HEK293T (cell line): Measurements from ENCODE around the gene GRID2.

Source experiments
- CTCF ChIA-PET: fragments of 350-600 bp; formaldehyde crosslinking; extraction: SDS; loops from one replicate; lab custom pipeline; 2021; ENCODE audit warnings: antibody characterized with exemption, inconsistent platforms; lab: Yijun Ruan, JAX
- POLR2A ChIA-PET: fragments of 350-600 bp; formaldehyde crosslinking; extraction: SDS; loops from one replicate; lab custom pipeline; 2020; ENCODE audit warnings: antibody characterized with exemption, inconsistent platforms; lab: Yijun Ruan, JAX
- DNase-seq: peaks from one replicate; pipeline ENCODE4 v3.0.0; 2012; ENCODE audit warnings: mixed read lengths; ENCODE audit errors: extremely low spot score
- ARNT ChIP-seq: fragments of 450-650 bp; IDR thresholded peaks from 2 replicates; pipeline ENCODE4 v1.6.1; 2017; ENCODE audit warnings: mild to moderate bottlenecking
- BHLHE40 ChIP-seq: fragments of 450-650 bp; IDR thresholded peaks from 2 replicates; pipeline ENCODE4 v1.6.1; 2016; ENCODE audit warnings: mild to moderate bottlenecking, moderate library complexity, borderline replicate concordance
- CTBP1 ChIP-seq: fragments of 450-650 bp; IDR thresholded peaks from 2 replicates; pipeline ENCODE4 v1.6.1; 2016; ENCODE audit warnings: borderline replicate concordance
- ELF4 ChIP-seq: fragments of 450-650 bp; IDR thresholded peaks from 2 replicates; pipeline ENCODE4 v1.6.1; 2017; ENCODE audit warnings: antibody characterized with exemption
- FOXA1 ChIP-seq: fragments of 450-650 bp; IDR thresholded peaks from 2 replicates; pipeline ENCODE4 v1.6.1; 2016; ENCODE audit warnings: mild to moderate bottlenecking
- FOXK2 ChIP-seq: fragments of 450-650 bp; IDR thresholded peaks from 2 replicates; pipeline ENCODE4 v1.6.1; 2016; ENCODE audit warnings: mild to moderate bottlenecking
- FOXM1 ChIP-seq: fragments of 450-650 bp; IDR thresholded peaks from 2 replicates; pipeline ENCODE4 v1.6.1; 2017; ENCODE audit warnings: mild to moderate bottlenecking, borderline replicate concordance
- HDGF ChIP-seq: fragments of 450-650 bp; IDR thresholded peaks from 2 replicates; pipeline ENCODE4 v1.6.1; 2017; ENCODE audit warnings: antibody characterized with exemption, borderline replicate concordance
- L3MBTL2 ChIP-seq: fragments of 450-650 bp; conservative IDR thresholded peaks from 2 replicates; pipeline ENCODE4 v1.6.1; 2016; ENCODE audit warnings: mild to moderate bottlenecking
- LEF1 ChIP-seq: fragments of 450-650 bp; IDR thresholded peaks from 2 replicates; pipeline ENCODE4 v1.6.1; 2017; ENCODE audit warnings: mild to moderate bottlenecking, borderline replicate concordance
- NFRKB ChIP-seq: fragments of 450-650 bp; IDR thresholded peaks from 2 replicates; pipeline ENCODE4 v1.6.1; 2016; ENCODE audit warnings: mild to moderate bottlenecking, moderate library complexity
- SP1 ChIP-seq: fragments of 450-650 bp; IDR thresholded peaks from 2 replicates; pipeline ENCODE4 v1.6.1; 2017
- SUZ12 ChIP-seq: fragments of 450-650 bp; IDR thresholded peaks from 2 replicates; pipeline ENCODE4 v1.6.1; 2016; ENCODE audit warnings: mild to moderate bottlenecking
- TARDBP ChIP-seq: fragments of 450-650 bp; IDR thresholded peaks from 2 replicates; pipeline ENCODE4 v1.6.1; 2016
- ZNF384 ChIP-seq: fragments of 450-650 bp; IDR thresholded peaks from 2 replicates; pipeline ENCODE4 v1.6.1; 2016
- TF ChIP-seq, protein P1 (sequence below): fragments of 450-650 bp; IDR thresholded peaks from 2 replicates; pipeline ENCODE4 v1.6.1; 2016

GRID2 gene

DNA sequence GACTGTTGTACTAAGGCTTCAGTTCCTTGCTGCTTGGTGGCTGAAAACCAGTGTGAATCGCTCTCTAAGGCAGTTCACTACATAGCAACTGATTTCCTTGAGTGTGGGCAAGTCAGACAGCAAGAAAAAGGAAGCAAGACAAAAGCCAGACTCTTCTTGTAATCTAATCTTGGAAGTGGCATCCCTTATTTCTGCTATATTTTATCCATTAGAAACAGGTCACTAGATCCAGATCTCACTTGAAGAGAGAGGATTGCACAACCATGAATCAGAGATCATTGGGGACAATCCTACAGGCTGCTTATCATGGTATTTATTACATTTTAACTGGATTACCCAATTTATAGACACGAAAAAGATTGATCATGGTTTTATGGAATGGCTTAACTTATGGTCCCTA is 684.5 kb downstream of the GRID2 start:
- DNase-seq, result no peak
- CTCF ChIA-PET, result no interaction called here
- POLR2A ChIA-PET, result no interaction called here
- TF ChIP-seq LEF1 (no peak), FOXA1 (no peak), SP1 (no peak), L3MBTL2 (no peak), CTBP1 (no peak), ELF4 (no peak), ARNT (no peak), HDGF (no peak), BHLHE40 (no peak), NFRKB (no peak), FOXM1 (no peak), FOXK2 (no peak), SUZ12 (no peak), ZNF384 (no peak), TARDBP (no peak)
- TF ChIP-seq, protein P1, sequence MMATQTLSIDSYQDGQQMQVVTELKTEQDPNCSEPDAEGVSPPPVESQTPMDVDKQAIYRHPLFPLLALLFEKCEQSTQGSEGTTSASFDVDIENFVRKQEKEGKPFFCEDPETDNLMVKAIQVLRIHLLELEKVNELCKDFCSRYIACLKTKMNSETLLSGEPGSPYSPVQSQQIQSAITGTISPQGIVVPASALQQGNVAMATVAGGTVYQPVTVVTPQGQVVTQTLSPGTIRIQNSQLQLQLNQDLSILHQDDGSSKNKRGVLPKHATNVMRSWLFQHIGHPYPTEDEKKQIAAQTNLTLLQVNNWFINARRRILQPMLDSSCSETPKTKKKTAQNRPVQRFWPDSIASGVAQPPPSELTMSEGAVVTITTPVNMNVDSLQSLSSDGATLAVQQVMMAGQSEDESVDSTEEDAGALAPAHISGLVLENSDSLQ, result no peak

DNA sequence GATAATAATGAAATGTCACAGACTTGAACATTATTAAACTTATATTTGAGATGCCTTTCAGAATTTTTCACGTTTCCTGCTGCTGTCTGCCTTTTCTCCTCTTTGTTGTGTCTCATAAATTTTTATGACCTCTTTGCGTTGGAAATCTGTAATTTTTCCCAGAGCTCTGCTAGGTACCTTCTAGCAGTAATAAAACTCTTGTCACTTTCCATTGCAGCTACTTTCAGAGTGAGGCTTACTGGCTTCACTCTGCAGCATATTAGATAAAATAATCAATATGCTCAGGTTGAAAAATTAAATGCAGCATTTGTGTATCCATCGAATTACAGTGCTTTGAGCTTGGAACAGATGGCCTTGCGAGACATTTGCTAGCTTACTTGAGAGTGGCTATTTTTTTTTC is 689.0 kb downstream of the GRID2 start:
- TF ChIP-seq, protein P1, result no peak
- TF ChIP-seq L3MBTL2 (no peak), ELF4 (no peak), CTBP1 (no peak), TARDBP (no peak), FOXA1 (no peak), NFRKB (no peak), ARNT (no peak), SUZ12 (no peak), ZNF384 (no peak), FOXK2 (no peak), HDGF (no peak), FOXM1 (no peak)
- DNase-seq, result no peak
- POLR2A ChIA-PET, result no interaction called here
- CTCF ChIA-PET, result no interaction called here

DNA sequence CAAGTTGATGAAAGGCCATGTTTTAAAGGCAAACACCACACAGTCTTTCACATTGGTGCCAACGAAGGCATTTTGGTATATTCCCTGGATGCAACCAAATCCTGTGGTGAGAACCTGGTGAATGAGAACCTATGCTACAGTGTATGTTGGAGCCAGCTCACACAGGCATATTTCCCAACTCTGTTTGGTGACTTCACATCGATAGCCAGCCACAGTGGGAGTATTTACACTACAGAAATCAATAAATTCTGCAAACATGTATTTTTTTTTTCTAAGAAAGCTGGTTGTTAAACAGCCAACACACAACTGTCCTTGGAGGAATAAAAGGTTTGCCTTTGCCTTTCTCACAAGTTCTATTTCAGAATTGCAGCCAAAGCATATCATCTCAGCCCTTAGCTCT is 691.0 kb downstream of the GRID2 start:
- no peak for TF ChIP-seq BHLHE40
- ChIA-PET CTCF (no interaction called here), POLR2A (no interaction called here)
- DNase-seq, result no peak

DNA sequence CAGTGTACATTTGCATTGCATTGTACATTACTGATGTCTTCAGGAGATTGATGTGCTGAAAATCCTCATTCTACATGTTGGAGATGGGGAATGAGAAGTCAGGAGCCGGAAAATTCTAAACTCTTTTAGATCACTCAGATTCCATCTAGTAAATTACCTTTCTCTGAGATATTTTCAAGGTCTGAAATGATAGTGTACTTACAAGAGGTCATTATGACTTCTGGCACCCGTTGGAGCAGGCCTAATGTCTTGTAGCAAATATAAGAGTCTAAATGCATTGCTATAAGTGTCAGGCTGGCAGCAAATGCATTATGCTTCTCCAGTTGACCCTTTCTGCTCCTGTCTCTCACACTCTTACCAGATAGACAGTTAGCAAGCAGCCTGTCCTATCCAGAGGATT is 692.8 kb downstream of the GRID2 start:
- CTCF ChIA-PET, result no interaction called here
- TF ChIP-seq L3MBTL2 (no peak), LEF1 (no peak), CTBP1 (no peak), ZNF384 (no peak), SP1 (no peak), ARNT (no peak), NFRKB (no peak), HDGF (no peak), FOXM1 (no peak), FOXA1 (no peak), TARDBP (no peak), BHLHE40 (no peak), SUZ12 (no peak), FOXK2 (no peak), ELF4 (no peak)
- TF ChIP-seq, protein P1, result no peak
- DNase-seq, result no peak
- POLR2A ChIA-PET, result no interaction called here

DNA sequence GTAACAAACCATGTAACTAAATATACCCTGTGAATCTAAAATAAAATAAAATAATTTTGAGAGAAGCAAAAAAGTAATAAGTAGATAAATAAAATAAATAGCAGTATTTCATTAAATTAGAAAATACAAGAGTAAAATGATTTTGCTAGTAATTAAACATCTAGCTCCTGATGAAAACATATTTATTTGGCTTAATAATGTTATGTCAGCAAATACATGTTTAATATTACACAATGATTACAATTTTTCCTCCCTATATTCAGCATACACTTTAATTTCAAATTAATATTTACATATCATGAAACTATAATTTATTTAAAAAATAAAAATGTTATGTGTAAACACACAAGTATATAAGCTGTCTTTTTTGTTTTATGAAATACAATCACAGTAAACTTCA is 697.1 kb downstream of the GRID2 start:
- ChIA-PET CTCF (no interaction called here), POLR2A (no interaction called here)
- TF ChIP-seq FOXK2 (no peak), BHLHE40 (no peak), HDGF (no peak), L3MBTL2 (no peak), ELF4 (no peak), NFRKB (no peak), ARNT (no peak), LEF1 (no peak), ZNF384 (no peak), SP1 (no peak), FOXM1 (no peak), TARDBP (no peak), CTBP1 (no peak), SUZ12 (no peak), FOXA1 (no peak)
- TF ChIP-seq, protein P1, result no peak
- DNase-seq, result no peak

DNA sequence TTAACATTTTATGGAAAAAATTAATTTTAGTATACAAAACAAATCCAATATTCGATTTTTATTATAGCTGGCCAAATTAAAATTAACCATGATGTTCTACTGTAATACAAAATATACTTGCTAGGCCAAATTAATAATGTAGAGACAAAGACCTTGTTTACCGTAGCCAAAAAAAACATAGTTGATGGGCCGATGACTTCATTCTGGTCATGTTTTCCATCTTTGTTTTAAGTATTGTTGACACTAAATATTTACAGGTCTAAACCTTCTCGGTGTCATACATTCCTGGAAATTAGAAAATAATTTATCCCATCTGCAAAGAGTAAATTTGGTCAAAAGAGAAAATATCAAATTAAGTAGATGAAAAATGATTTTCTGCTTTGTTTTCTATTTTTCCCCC is 698.5 kb downstream of the GRID2 start:
- CTCF ChIA-PET, result no interaction called here
- DNase-seq, result no peak
- no peak for TF ChIP-seq TARDBP
- no peak for TF ChIP-seq HDGF
- no peak for TF ChIP-seq FOXM1
- no peak for TF ChIP-seq SP1
- TF ChIP-seq ZNF384, result no peak
- TF ChIP-seq FOXA1, result no peak
- TF ChIP-seq L3MBTL2, result no peak
- TF ChIP-seq NFRKB, result no peak
- TF ChIP-seq ARNT, result no peak
- TF ChIP-seq, protein P1, result no peak
- no peak for TF ChIP-seq BHLHE40
- no peak for TF ChIP-seq CTBP1
- no peak for TF ChIP-seq SUZ12
- no peak for TF ChIP-seq FOXK2
- POLR2A ChIA-PET, result no interaction called here
